ENCODE measurements around the gene PLAC8.
"Not testable (repeated sequence)": the region's sequence is repeated elsewhere in the genome, so short reads cannot be mapped to it uniquely, and the experiment has no call there.

Gene PLAC8

DNA sequence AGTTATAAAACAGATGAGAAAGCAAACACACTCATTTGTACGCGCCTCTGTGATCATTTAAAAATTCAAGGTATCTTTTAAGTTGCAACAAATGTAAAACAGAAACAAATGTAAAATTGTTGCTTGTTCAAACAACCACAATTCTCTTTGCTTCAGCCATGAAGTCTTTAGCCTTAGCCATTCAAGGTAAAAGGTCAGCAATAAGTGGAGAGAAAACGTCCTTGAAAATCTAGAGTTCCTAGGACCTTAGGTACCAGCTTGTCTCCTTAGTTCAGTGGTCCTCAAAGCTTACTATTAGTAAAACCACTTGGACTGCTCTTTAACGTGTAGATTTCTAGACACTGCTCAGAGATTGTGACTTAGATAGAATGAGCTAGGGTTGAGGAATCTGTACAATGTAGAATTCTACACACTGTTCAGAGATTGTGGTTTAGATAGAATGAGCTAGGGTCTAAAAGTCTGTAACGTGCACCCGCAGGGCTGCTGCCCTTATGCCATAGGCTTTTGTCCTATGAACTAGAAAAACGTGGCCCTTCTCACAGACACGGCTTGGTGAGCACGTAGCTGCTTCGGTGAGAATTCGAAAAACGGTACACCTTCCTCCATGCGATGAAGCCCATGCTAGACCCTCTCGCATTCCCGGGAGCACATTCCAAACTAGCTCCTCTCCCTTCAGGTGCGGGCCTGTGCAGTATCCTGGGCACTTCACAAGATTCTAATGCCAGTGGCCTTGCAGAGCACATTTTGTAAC lies 1.7 kb downstream of the PLAC8 start:
- DNase-seq (ENCODE audit: low spot score) = no peak

DNA sequence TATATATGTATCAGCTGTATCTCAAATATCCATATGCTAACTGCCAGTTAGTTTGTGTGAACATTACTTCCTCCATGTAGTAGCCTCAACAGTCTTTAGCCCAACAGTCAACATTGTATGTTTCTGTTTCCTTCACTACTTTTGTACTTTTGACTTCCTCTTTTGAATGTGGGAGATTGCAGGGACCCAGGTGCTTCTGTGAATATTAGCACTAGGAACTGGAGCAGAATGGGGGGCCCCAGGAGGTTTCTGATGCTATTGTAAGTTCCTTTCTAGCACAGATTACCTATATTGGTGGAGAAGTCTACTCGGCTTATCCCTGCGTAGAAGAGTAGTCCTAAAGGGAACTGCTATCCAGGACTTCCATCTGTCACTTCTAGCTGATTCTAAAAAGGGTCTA lies 2.3 kb downstream of the PLAC8 start:
- DNase-seq (ENCODE audit: low spot score) = no peak

DNA sequence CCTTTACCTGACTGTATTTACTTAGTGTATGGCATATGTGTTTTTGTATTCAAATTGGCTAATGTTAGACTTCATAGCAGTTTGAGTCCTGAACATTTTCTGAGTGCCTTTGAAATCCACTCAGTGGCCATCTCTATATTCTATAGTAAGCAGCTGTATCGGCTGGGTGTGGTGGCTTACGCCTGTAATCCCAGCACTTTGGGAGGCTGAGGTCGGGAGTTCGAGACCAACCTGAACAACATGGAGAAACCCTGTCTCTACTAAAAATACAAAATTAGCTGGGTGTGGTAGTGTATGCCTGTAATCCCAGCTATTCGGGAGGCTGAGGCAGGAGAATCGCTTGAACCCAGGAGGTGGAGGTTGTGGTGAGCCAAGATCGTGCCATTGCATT lies 2.8 kb downstream of the PLAC8 start:
- DNase-seq (ENCODE audit: low spot score) = not testable (repeated sequence)

DNA sequence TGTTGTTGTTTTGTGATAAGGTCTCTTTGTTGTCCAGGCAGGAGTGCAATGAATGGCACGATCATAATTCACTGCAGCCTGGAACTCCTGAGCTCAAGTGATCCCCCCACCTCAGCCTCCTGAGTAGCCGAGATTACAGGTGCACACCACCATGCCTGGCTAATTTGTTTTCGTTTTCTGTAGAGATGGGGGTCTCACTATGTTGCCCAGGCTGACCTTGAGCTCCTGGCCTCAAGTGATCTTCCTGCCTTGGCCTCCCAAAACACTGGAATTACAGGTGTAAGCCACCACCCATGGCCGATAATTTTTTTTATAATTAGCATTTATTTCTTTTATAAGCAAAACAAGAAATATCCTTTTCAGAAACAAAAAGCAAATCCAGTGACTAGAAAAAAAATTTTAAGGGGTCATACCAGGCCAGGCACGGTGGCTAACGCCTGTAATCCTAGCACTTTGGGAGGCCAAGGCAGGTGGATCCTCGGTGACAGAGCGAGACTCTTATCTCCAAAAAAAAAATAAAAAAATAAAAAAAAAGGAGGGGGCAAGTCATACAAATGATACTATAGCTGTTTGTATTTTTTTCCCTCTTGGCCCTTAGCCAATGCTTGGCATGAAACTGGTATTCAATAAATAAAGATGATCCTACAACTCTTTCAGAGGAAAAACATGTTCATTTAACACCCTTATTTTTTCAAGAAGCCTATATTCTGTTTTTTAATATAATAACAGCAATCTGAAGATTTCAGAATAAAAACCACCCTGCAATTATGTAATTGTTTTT lies 3.4 kb downstream of the PLAC8 start:
- DNase-seq (ENCODE audit: low spot score) = no peak

DNA sequence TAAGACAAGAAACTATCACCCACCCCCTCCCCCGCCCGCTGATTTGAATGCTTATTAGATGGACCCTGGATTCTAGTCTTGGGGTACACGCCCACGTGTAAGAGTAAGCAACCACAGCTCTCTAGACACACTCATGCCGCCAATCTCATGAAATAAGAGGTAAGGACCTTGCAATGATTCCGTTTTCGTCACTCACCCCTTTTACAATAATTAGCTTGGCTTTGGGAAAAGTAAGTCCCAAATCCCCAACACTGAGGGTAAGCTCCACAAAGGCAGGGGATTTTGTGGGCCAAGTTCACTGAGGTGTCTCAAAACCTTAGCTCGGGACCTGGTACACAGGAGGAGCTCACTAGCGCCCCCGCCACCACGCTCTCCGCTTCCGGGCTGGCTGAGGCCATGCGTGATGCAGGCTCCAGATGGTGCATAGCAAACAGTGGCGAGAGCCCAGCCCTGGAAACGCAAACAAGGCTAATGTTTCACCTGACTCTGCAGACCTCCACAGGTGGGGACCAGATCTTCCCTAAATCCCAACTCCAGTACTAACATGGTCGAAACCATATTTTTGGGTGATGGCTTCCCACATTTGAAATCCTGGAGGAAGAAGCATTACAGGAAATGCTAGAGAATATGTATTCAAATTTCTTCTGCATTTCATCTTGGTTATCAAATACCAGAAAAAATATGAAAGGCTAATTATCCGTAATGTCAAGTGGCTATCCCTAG lies 4.1 kb downstream of the PLAC8 start:
- peak; percentile 60 for DNase-seq (ENCODE audit: low spot score)

DNA sequence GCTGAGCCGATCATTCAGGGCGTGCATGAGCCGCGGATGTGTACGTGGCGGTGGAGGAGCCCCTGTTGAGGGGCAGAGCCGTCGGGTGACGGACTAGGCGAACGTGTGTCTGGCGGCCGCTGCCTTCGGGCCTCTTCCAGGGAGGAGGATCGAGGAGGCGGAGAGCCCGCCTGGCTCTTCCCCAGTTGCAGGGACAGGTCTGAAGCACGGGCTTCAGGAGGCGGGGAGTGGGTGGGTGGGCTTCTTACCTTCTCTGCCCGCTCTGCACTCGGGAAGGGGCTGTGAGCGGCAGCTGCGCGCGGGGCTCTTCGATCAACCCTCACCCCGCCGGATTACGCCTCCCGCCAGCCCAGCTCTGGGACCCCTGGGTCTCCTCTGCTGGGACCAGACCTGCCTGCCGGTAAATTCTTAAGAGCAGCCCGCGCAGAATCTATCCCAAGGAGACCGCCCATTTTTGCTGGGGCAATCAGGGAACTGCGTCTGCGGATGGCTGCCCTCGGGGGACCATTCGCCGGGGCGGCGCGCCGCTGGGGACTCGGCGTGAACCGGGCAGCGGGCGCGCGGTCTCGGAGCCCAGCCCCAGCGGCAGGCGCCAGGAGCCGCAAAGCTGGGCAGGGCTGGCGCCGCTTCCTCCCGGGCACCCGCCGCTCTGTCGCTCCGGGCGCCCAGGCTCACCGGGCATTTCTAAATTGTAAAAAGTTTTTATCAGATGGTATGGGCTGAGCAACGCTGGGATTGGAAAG lies 4.9 kb downstream of the PLAC8 start:
- DNase-seq (ENCODE audit: low spot score) = peak; percentile 31

DNA sequence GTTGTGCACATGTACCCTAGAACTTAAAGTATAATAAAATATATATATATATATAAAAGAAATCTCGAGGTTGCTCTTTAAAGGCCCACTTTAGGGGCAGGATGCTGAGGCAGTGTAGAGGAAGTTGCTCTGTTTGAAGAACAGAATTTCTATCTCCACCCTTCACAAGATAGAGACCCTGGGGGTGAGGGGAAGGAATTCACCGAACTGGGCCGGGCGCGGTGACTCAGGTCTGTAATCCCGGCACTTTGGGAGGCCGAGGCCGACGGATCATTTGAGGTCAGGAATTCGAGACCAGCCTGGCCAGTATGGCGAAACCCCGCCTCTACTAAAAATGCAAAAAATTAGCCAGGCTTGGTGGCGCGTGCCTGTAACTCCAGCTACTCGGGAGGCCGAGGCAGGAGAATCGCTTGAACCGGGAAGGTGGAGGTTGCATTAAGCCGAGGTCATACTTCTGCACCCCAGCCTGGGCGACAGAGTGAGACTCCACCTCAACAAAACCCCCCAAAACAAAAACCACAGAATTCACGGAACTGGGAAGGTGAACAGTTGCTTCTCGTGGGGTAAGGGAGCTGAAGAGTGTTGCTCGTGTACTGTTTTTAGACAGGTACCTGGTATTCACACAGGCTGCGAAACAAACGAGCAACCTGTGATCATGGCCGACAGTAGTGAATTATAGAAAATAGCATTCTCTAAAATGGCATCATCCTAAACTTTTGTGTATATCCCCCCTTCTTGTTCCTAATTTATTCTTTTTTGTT lies 6.2 kb downstream of the PLAC8 start:
- no peak for DNase-seq (ENCODE audit: low spot score)

DNA sequence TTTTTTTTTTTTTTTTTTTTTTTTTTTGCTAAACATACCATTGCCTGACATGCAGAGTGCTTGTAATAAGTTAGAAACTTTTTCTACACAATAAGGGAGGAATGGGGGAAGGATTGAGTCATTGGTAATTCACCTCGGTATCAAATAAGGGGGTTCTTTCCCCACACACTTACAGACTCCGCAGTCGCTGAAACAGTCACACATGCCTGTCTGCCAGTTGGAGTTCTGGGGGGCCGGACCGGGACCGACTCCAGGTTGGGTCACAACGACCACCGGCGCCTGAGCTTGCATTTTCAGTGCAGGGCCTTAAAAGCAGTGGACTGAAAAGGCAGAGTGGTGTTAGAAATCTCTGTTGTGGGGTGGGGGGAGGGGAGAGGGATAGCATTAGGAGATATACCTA lies 6.9 kb downstream of the PLAC8 start:
- DNase-seq (ENCODE audit: low spot score) = no peak

DNA sequence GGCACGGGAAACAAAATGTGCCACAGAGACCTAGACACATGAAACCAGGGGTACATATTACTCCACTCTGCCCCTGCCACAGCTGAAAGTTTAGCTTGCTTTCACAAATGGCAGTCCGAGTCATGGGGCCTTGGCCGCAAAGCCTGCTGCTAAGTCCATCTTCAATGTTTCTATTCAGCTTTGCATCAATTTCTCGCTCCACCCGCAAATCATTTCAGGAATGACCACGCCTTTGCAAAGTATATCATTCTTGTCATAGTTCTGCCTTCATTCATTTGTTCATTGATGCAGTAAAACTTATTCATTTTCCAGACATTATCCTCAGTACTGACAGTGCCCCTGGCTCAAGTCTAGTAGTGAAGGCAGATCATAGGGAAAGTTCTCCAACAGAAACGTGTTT lies 9.5 kb downstream of the PLAC8 start:
- no peak for DNase-seq (ENCODE audit: low spot score)

DNA sequence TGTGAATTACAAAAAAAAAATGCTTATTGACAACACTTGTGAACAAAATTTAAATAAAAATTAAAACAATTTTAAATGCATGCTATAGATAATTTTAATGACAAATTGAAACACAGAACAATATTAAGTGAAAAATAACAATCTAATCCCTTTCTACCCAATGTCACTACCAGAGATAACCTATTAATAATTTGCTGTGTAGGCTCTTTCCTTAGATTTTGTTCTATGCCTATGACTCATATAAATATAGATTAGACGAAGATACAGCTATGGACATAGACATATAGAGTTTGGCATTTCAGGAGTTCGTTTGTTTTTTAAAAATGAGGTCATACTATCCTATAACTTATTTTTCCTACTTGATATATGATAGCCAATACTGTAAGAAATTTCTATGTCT lies 18.1 kb downstream of the PLAC8 start:
- no peak for DNase-seq (ENCODE audit: low spot score)

DNA sequence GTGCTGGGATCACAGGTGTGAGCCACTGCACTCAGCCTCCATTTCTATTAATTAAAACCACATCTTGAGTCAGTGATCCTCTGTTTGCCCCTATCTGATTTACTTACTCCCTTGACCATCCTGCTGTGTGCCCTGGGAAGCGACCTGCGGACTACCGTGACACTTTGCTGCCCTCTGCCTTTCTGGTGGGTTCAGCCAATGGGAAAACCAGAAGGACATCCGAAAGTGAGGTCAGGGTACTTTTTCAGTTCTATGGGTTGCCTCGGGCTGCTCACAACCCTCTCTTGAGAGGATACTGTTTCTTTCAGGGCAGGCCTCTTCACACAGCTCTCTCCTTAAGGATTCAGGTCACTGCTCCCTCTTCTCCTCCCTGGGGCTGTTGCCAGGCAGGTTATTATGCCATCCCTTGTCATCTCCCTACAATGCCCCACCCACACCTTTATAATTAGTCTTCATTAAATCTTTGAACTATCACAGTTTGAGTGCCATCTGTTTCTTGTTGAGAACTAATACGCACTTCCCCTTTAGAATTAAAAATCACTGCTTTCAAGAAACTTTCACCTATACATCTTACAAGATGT lies 21.4 kb downstream of the PLAC8 start:
- DNase-seq (ENCODE audit: low spot score) = peak; percentile 12

DNA sequence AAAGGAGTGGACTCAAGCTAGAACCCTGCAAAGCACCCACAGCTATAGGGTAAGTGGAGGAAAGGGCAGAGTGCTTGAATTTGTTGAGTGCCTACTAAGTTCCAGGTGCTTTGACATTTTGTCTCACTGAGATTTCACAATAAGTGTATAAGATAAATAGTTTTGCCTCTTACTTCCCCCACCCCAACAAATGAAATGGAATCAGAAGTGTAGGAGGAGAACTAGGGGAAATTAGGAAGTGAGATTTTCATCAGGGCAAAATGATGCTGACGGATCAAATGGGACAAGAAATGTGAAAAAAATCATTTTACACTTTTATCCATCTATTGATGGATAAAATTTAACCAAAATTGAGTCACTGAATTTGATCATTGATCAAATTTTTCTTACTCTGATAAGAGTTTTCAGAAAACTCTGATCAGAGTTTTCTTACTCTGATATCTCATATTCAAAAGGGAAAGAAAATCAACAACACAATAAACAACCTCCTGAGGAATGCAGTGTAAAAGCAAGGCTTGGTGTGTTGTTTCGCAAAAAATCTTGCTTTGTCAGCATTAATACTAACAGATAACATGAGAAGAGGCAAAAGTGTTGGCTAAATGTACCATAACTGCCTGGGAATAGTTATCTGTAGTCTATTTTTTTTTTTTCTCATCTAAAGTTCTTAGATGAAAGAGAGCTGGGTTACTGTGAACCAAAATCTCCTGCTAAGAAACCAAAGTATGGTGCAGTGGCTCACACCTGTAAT lies 24.9 kb downstream of the PLAC8 start:
- no peak for DNase-seq (ENCODE audit: low spot score)

DNA sequence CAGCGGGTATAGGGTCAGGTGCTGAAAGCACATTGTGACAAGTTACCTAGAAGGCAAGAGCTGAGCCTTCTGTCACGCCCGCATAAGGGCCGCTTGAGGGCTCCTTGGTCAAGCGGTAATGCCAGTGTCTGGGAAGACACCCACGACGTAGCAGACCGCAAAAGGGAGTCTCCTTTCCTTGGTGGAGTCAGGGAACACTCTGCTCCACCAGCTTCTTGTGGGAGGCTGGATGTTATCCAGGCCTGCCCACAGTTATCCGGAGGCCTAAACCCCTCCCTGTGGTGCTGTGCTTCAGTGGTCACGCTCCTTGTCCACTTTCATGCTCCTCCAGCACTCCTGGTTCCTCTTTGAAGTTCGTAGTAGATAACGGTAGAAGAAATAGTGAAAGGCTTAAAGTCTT lies 29.6 kb downstream of the PLAC8 start:
- not testable (repeated sequence) for DNase-seq (ENCODE audit: low spot score)

DNA sequence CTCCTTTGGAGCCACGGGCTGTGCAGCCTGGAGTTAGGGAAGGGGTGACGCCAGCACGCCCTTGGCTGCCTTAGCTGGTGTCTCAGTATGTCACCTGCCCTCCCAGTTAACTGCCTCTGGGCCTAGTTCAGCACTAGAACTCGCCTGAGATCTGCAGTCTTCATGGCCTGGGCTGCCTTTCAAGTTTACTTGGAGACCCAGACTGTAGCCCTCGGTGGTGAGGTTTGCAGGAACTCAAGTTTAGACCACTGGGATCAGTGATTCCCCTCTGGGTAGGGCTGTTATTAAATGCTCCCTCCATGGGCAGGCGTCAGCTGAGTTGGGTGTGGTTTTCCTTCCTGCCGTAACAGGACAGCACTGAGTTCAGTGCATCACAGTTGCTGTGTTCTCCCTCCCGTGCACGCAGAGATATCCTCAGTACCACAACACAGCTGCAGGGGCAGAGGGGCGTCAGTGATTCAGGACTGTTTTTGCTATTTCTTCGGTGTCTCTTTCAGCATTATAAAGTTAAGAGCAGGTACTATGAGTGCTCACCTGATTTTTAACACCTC lies 30.5 kb downstream of the PLAC8 start:
- no peak for DNase-seq (ENCODE audit: low spot score)

DNA sequence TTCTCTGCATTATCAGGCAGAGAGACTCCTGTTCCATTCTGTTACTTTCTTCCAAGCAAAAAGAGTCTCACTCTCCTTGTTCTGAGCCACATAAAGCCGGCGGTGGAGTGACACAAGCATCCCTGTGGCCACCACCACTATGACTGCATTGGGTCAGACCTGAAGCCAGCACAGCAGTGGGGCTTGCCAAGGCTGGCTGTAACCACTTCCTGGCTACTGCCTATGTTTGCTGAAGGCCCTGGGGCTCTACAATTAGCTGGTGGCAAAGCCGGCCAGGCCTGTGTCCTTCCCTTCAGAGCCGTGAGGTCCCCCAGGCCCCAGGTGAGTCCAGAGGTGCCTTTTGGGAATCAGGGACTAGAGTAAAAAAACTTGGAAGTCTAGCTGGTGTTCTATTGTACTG lies 31.8 kb downstream of the PLAC8 start:
- DNase-seq (ENCODE audit: low spot score) = no peak

DNA sequence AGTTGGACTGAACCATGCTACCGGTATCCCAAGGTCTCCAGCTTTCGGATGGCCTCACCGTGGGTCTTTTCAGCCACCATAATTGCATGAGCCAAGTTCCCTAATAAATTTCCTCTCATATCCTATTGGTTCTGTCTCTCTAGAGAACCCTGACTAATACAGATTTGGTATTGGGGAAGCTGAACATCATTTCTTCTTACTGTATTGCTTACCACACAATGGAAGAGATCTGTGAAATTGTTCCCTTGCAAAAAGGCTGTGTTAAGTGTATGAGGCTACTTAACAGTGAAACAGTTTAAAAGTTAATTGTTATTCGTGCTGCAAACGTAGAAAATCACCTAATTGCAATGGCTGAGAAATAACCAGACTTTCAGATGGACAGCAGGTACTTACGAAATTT lies 34.0 kb downstream of the PLAC8 start:
- DNase-seq (ENCODE audit: low spot score) = no peak

DNA sequence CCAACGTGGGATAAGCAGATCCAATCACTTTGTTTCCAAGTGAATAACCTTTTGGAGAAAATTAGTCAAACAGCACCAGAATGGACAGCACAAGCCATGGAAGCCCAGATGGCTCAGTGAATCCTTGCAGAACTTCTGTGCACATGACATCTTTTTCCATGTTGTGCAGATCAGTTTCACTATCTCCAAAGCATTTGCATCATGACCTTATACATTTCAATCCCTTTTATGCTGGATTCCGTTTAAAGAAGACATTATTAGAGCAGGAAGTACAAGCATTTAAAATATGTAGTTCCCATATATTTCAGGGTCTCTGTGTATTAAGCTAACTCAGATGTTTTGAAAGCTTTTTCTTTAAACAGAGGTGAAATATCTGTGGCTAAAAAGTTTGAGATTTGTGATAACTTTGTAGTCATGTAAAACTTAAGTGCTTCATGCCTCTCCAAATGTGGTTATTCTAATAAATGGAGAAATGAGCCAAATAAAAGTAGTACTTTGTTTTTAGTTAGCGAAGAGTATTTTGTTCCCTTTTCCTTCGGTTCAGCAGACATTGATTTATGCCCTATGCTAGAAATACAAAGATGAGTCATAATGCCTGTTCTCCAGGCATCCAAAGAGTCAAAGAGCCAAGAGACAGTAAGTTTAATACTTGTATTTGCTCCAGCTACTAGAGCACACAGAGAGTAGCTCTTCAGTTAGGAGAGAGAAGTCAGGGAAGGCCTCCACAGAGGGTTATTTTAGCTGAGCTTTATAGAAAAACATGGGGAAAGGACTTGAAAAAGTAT lies 39.0 kb downstream of the PLAC8 start:
- DNase-seq (ENCODE audit: low spot score) = no peak

DNA sequence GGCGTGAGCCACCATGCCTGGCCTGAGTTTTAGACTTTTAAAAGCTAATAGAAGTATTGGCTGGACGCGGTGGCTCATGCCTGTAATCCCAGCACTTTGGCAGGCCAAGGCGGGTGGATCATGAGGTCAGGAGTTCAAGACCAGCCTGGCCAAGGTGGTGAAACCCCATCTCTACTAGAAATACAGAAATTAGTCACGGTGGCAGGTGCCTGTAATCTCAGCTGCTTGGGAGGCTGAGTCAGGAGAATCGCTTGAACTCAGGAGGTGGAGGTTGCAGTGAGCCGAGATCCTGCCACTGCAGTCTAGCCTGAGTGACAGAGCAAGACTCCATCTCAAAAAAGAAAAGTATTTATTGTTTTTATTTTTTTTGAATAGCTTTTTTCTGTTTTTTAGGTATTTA lies 39.7 kb downstream of the PLAC8 start:
- not testable (repeated sequence) for DNase-seq (ENCODE audit: low spot score)

Measured in SK-N-DZ (cell line).